ENCODE data around the gene SCN3B.
A peak's percentile ranks its signal among the peaks of the same experiment; 100 is the strongest.

Gene SCN3B

DNA sequence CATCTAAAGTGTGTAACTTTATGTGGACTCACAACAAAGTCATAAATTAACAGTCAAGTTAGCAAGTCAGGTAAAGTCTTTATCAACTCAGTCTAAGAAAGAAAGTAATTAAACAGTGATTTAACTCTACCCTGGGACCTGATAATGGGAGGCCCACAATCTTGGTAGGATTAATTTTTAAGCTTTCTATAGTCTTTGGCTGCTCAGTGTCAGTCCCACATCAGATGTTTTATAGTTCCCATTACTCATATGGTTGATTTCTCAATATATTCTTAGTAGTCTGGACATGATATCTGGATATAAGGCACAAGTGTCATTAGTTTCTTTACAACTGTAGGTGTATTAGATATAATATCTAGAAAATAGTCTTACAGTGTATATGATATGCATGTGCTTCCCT lies 38.5 kb upstream of the SCN3B start:
- Histone ChIP-seq H3K23ac (ENCODE audit: low read length) (no peak overlapping the region), H4K91ac (ENCODE audit: low read depth, low read length) (no peak overlapping the region), H3K4me2 (ENCODE audit: low read length) (no peak overlapping the region), H2BK12ac (ENCODE audit: low read length) (no peak overlapping the region), H2BK5ac (ENCODE audit: low read depth, low read length, poor library complexity) (no peak overlapping the region), H3K14ac (ENCODE audit: low read length) (no peak overlapping the region), H3K36me3 (ENCODE audit: control insufficient read depth in 1 of 2, insufficient read depth in 2 of 2, low read length in 2 of 2) (no peaks in the 10 kb centered on the region), H3K27me3 (ENCODE audit: insufficient read depth, low read length) (no peaks in the 10 kb centered on the region), H2AFZ (ENCODE audit: insufficient read depth, low read length, poor library complexity) (no peak overlapping the region), H4K8ac (ENCODE audit: low read depth, low read length) (no peak overlapping the region), H4K12ac (ENCODE audit: low read depth, low read length) (no peak overlapping the region), H3K4me1 (ENCODE audit: control insufficient read depth in 1 of 2, insufficient read depth in 2 of 2, low read length in 2 of 2) (no peaks in the 10 kb centered on the region), H2BK120ac (ENCODE audit: insufficient read depth, low read length, poor library complexity) (no peak overlapping the region), H3K4me3 (ENCODE audit: low read depth, low read length) (no peak overlapping the region), H3K9ac (ENCODE audit: low read length) (no peak overlapping the region), H3K9me3 (ENCODE audit: insufficient read depth, low read depth, low read length) (no peaks in the 10 kb centered on the region), H3K79me1 (ENCODE audit: low read length) (no peaks in the 10 kb centered on the region), H3K27ac (ENCODE audit: low read depth, low read length) (no peak overlapping the region), H3K79me2 (ENCODE audit: control insufficient read depth, insufficient read depth, low read length, poor library complexity) (no peaks in the 10 kb centered on the region), H3K18ac (ENCODE audit: low read length) (no peak overlapping the region), H2AK5ac (ENCODE audit: low read length) (no peak overlapping the region), H3K4ac (ENCODE audit: low read depth, low read length) (no peak overlapping the region)
- no peak for DNase-seq

DNA sequence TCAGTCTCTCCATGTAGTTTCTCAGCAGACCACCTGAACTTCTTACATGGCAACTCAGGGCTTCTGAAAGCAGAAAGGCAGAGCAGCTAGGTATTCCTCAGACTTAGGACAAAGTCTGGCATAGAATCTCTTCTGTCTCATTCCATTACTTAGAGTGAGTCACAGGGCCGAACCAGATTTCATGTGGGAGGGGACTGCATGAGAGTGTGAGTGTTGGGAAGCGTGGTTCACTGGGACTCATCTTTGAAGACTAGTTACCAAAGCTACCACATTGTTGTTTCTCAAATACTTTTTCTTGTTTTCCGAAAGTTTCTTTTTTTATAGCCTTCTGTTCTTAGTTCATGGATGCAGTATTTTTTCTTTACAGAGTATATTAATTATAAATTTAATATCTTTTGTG lies 36.1 kb upstream of the SCN3B start:
- Histone ChIP-seq H3K27ac (ENCODE audit: low read depth, low read length) (no peak overlapping the region), H4K91ac (ENCODE audit: low read depth, low read length) (no peak overlapping the region), H3K9me3 (ENCODE audit: insufficient read depth, low read depth, low read length) (no peaks in the 10 kb centered on the region), H3K14ac (ENCODE audit: low read length) (no peak overlapping the region), H3K4me1 (ENCODE audit: control insufficient read depth in 1 of 2, insufficient read depth in 2 of 2, low read length in 2 of 2) (no peaks in the 10 kb centered on the region), H4K8ac (ENCODE audit: low read depth, low read length) (no peak overlapping the region), H3K4ac (ENCODE audit: low read depth, low read length) (no peak overlapping the region), H4K12ac (ENCODE audit: low read depth, low read length) (no peak overlapping the region), H2BK5ac (ENCODE audit: low read depth, low read length, poor library complexity) (no peak overlapping the region), H3K36me3 (ENCODE audit: control insufficient read depth in 1 of 2, insufficient read depth in 2 of 2, low read length in 2 of 2) (no peaks in the 10 kb centered on the region), H3K79me2 (ENCODE audit: control insufficient read depth, insufficient read depth, low read length, poor library complexity) (no peaks in the 10 kb centered on the region), H3K79me1 (ENCODE audit: low read length) (no peaks in the 10 kb centered on the region), H3K18ac (ENCODE audit: low read length) (no peak overlapping the region), H3K27me3 (ENCODE audit: insufficient read depth, low read length) (no peaks in the 10 kb centered on the region), H2BK120ac (ENCODE audit: insufficient read depth, low read length, poor library complexity) (no peak overlapping the region), H3K23ac (ENCODE audit: low read length) (no peak overlapping the region), H3K9ac (ENCODE audit: low read length) (no peak overlapping the region), H2AK5ac (ENCODE audit: low read length) (no peak overlapping the region), H2BK12ac (ENCODE audit: low read length) (no peak overlapping the region), H3K4me3 (ENCODE audit: low read depth, low read length) (no peak overlapping the region), H3K4me2 (ENCODE audit: low read length) (no peak overlapping the region), H2AFZ (ENCODE audit: insufficient read depth, low read length, poor library complexity) (no peak overlapping the region)
- peak in 1 of 2 donors; percentile 25 for DNase-seq
- WGBS (ENCODE audit: extremely low coverage, insufficient coverage, insufficient read length) = no CpG with 5 or more reads among the region's 3 CpGs

GRCh38 chr11:123684601-123685000 lies 30.2 kb upstream of the SCN3B start:
- no peaks in the 10 kb centered on the region for H3K27me3 ChIP-seq (ENCODE audit: insufficient read depth, low read length)
- no peak overlapping the region for H3K9ac ChIP-seq (ENCODE audit: low read length)
- H4K12ac ChIP-seq (ENCODE audit: low read depth, low read length) = no peak overlapping the region
- no peak overlapping the region for H2BK12ac ChIP-seq (ENCODE audit: low read length)
- no peak overlapping the region for H2BK120ac ChIP-seq (ENCODE audit: insufficient read depth, low read length, poor library complexity)
- no CpG with 5 or more reads among the region's 6 CpGs for WGBS (ENCODE audit: extremely low coverage, insufficient coverage, insufficient read length)
- no peak overlapping the region for H3K4me3 ChIP-seq (ENCODE audit: low read depth, low read length)
- no peak overlapping the region for H3K4ac ChIP-seq (ENCODE audit: low read depth, low read length)
- H4K8ac ChIP-seq (ENCODE audit: low read depth, low read length) = no peak overlapping the region
- no peak overlapping the region for H3K18ac ChIP-seq (ENCODE audit: low read length)
- no peaks in the 10 kb centered on the region for H3K79me2 ChIP-seq (ENCODE audit: control insufficient read depth, insufficient read depth, low read length, poor library complexity)
- no peak overlapping the region for H2AK5ac ChIP-seq (ENCODE audit: low read length)
- DNase-seq = no peak
- no peak overlapping the region for H2BK5ac ChIP-seq (ENCODE audit: low read depth, low read length, poor library complexity)
- no peaks in the 10 kb centered on the region for H3K36me3 ChIP-seq (ENCODE audit: control insufficient read depth in 1 of 2, insufficient read depth in 2 of 2, low read length in 2 of 2)
- H3K23ac ChIP-seq (ENCODE audit: low read length) = no peak overlapping the region
- no peaks in the 10 kb centered on the region for H3K9me3 ChIP-seq (ENCODE audit: insufficient read depth, low read depth, low read length)
- H3K14ac ChIP-seq (ENCODE audit: low read length) = no peak overlapping the region
- no peak overlapping the region for H3K27ac ChIP-seq (ENCODE audit: low read depth, low read length)
- no peak overlapping the region for H3K4me2 ChIP-seq (ENCODE audit: low read length)
- H3K4me1 ChIP-seq (ENCODE audit: control insufficient read depth in 1 of 2, insufficient read depth in 2 of 2, low read length in 2 of 2) = no peaks in the 10 kb centered on the region
- no peak overlapping the region for H2AFZ ChIP-seq (ENCODE audit: insufficient read depth, low read length, poor library complexity)
- H4K91ac ChIP-seq (ENCODE audit: low read depth, low read length) = no peak overlapping the region
- no peaks in the 10 kb centered on the region for H3K79me1 ChIP-seq (ENCODE audit: low read length)

DNA sequence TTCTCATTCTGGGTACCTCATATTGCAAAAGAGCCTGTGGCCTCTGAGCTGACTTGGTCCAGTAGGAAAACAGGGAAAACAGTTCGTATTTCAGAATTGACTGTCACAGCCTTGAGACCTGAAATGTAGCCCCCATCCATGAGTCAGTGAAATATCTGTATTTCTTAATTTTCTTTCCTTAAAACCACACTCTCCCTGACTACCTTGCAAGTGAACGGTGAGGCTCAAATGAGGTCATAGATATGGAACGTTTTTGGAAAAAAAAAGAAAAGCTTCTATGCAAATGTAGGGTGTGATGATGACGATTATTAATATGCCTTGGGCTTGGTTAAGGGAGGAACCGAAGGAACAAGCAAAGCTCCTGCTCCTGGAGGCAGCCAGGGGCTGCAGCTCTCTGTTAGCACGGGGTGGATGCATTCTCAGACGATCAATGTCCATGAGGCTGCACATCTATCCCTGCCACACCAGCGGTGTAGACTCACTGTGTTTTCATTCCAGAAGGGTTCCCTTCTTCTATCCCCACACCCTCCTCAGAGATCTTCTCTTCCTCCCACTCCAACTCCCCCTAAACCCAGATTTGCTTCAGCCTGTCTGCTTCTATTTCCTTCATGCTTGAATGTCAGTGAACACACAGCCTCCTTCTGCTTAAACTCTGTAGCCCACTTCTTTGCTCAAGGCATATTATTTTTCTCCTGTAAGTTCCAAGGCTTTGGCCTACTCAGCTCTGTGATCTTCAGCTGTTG lies 29.2 kb upstream of the SCN3B start:
- Histone ChIP-seq H3K27ac (ENCODE audit: low read depth, low read length) (no peak overlapping the region), H2BK120ac (ENCODE audit: insufficient read depth, low read length, poor library complexity) (no peak overlapping the region), H3K9me3 (ENCODE audit: insufficient read depth, low read depth, low read length) (no peaks in the 10 kb centered on the region), H2AK5ac (ENCODE audit: low read length) (no peak overlapping the region), H3K9ac (ENCODE audit: low read length) (no peak overlapping the region), H4K91ac (ENCODE audit: low read depth, low read length) (no peak overlapping the region), H3K18ac (ENCODE audit: low read length) (no peak overlapping the region), H3K4me3 (ENCODE audit: low read depth, low read length) (no peak overlapping the region), H2BK12ac (ENCODE audit: low read length) (no peak overlapping the region), H3K23ac (ENCODE audit: low read length) (no peak overlapping the region), H2BK5ac (ENCODE audit: low read depth, low read length, poor library complexity) (no peak overlapping the region), H4K8ac (ENCODE audit: low read depth, low read length) (no peak overlapping the region), H3K27me3 (ENCODE audit: insufficient read depth, low read length) (no peaks in the 10 kb centered on the region), H4K12ac (ENCODE audit: low read depth, low read length) (no peak overlapping the region), H2AFZ (ENCODE audit: insufficient read depth, low read length, poor library complexity) (no peak overlapping the region), H3K4ac (ENCODE audit: low read depth, low read length) (no peak overlapping the region), H3K79me1 (ENCODE audit: low read length) (no peaks in the 10 kb centered on the region), H3K4me2 (ENCODE audit: low read length) (no peak overlapping the region), H3K4me1 (ENCODE audit: control insufficient read depth in 1 of 2, insufficient read depth in 2 of 2, low read length in 2 of 2) (no peaks in the 10 kb centered on the region), H3K14ac (ENCODE audit: low read length) (no peak overlapping the region), H3K36me3 (ENCODE audit: control insufficient read depth in 1 of 2, insufficient read depth in 2 of 2, low read length in 2 of 2) (no peaks in the 10 kb centered on the region), H3K79me2 (ENCODE audit: control insufficient read depth, insufficient read depth, low read length, poor library complexity) (no peaks in the 10 kb centered on the region)
- WGBS (ENCODE audit: extremely low coverage, insufficient coverage, insufficient read length) = no CpG with 5 or more reads among the region's 8 CpGs
- no peak for DNase-seq

All from trophoblast cell (in vitro differentiated cells and primary cell).